Measurements from ENCODE around the gene LMO3. TPM values are rescaled to one million over a fixed set of nuclear protein-coding genes. Genes with fewer than 3 reads are reported as not detected.

The LMO3 gene
- total RNA-seq, 2 donors from 2014 or later = 46.2 to 67.2 TPM

GRCh38 chr12:16583969-16584745, 21.8 kb downstream of the LMO3 start:
- Histone ChIP-seq H3K4me3 (no peak overlapping the region), H3K27me3 (no peaks in the 10 kb centered on the region), H3K36me3 (replicated peaks in 1 of 2; ENCODE audit: insufficient read depth in 1 of 2, low read depth in 2 of 2) (no peaks in the 10 kb centered on the region), H3K9me3 (no peaks in the 10 kb centered on the region), H3K27ac (peak overlapping the region; percentile 23 to 42 (median 37)), H3K4me1 (peaks cover 47% of the 10 kb centered on the region)
- intact Hi-C loops (cut with DNase I) = no loop called here
- 35 to 57% methylated on average over 4 of the region's 4 CpGs for WGBS, 2 donors
- DNase-seq (no peak), ATAC-seq (peak; percentile 13)
- TF ChIP-seq POLR2A (IDR thresholded peaks at IDR 0.05) (no peak), CTCF (IDR thresholded peaks at IDR 0.05) (no peak)

GRCh38 chr12:16581416-16581815, 24.5 kb downstream of the LMO3 start:
- no peak for ATAC-seq

GRCh38 chr12:16579041-16579440, 26.9 kb downstream of the LMO3 start:
- WGBS, 2 donors = 66 to 78% methylated on average over 1 of the region's 1 CpG
- intact Hi-C loops (cut with DNase I) = no loop called here
- H3K9me3 ChIP-seq = no peaks in the 10 kb centered on the region
- peaks cover 25% of the 10 kb centered on the region for H3K4me1 ChIP-seq
- no peak for DNase-seq
- TF ChIP-seq CTCF (IDR thresholded peaks at IDR 0.05) = no peak
- TF ChIP-seq POLR2A (IDR thresholded peaks at IDR 0.05) = no peak
- ATAC-seq = no peak
- no peak overlapping the region for H3K4me3 ChIP-seq
- H3K27ac ChIP-seq = no peak overlapping the region
- no peaks in the 10 kb centered on the region for H3K27me3 ChIP-seq
- no peaks in the 10 kb centered on the region for H3K36me3 ChIP-seq (replicated peaks in 1 of 2; ENCODE audit: insufficient read depth in 1 of 2, low read depth in 2 of 2)

More at GRCh38 chr12:16581416-16581815, 24.5 kb downstream of the LMO3 start:
- Histone ChIP-seq H3K4me3 (no peak overlapping the region), H3K36me3 (replicated peaks in 1 of 2; ENCODE audit: insufficient read depth in 1 of 2, low read depth in 2 of 2) (no peaks in the 10 kb centered on the region), H3K9me3 (no peaks in the 10 kb centered on the region), H3K27me3 (no peaks in the 10 kb centered on the region), H3K4me1 (peaks cover 31% of the 10 kb centered on the region), H3K27ac (no peak overlapping the region)
- DNase-seq = no peak
- intact Hi-C loops (cut with DNase I) = no loop called here
- TF ChIP-seq CTCF (IDR thresholded peaks at IDR 0.05) = no peak
- no peak for TF ChIP-seq POLR2A (IDR thresholded peaks at IDR 0.05)

DNA sequence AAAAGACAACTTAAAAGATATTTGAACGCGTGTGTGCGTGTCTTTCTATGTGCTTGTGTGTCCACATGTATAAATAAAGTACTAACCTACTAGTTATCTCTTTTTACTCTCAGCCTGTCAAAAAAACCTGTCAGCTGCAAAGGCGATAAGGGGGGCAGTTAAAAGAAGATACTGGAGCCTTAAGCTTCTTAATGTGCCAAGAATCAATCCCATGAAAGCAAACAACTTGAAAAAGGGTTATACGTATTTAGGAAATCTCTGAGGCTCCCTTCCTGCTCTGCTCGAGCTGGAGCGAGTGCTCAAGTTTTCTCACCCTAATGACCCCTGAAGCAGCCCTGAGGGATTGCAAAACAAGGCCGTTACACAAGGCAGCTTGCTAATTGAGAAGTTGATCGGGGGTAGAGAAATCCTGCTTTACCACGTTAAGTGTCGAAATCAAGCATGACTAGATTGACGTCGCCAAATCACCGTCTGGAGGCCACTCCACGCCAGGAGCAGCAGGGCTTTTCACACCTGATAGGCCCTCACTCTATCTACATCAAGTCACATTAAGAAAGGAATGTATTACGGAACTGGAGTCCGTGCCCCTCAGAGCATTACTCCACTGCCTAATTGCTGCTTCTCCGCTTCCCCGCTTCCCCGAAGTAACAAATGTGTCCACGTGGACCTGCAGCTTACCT, 32.4 kb downstream of the LMO3 start:
- Histone ChIP-seq H3K27me3 (no peaks in the 10 kb centered on the region), H3K4me1 (peaks cover 24% of the 10 kb centered on the region), H3K27ac (peak overlapping the region; percentile 41 to 81 (median 78)), H3K9me3 (no peaks in the 10 kb centered on the region), H3K36me3 (replicated peaks in 1 of 2; ENCODE audit: insufficient read depth in 1 of 2, low read depth in 2 of 2) (no peaks in the 10 kb centered on the region), H3K4me3 (no peak overlapping the region)
- DNase-seq (peak; percentile 71 to 86 (median 76)), ATAC-seq (peak; percentile 91)
- WGBS, 2 donors = 23 to 26% methylated on average over 21 of the region's 21 CpGs
- intact Hi-C loops (cut with DNase I) = no loop called here
- TF ChIP-seq CTCF (IDR thresholded peaks at IDR 0.05) (no peak), POLR2A (IDR thresholded peaks at IDR 0.05) (peak in 2 of 3 donors; percentile 57 to 66)

Data from body of pancreas (tissue), 4 donors.